NCI-H1092 treated with DMSO at 0.1 percent for 48 hours (cell line): ENCODE measurements around the gene TEKT5.

ENCODE experiments used
- DNase-seq: peaks from one replicate; lab custom pipeline; 2025; lab: John Stamatoyannopoulos, UW

The TEKT5 gene

GRCh38 chr16:10579965-10580882 lies 114.5 kb downstream of the TEKT5 start, which contains the start of gene EMP2:
Gene EMP2 (minus strand): TSS chr16:10580598. CDS start chr16:10547617, 32,981 bp downstream.
- DNase-seq, result no peak

DNA sequence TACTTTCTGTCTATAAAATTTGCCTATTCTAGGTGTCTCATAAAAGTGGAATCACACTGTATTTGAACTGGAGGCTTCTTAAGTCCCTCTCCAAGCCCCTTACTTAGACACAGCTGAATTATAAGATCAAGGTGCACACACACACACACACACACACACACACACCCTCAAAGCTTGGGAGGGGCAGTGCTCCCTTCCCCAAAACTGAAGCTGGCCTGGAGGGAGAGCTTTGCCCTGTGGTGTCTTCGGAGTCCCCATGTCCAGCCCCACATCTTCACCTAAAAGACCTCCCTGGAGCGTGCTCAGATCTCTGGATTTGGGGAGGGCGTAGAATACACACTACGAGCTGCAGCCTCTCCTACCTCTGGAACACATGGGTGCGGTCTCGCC lies 115.2 kb downstream of the TEKT5 start:
- DNase-seq, result no peak

GRCh38 chr16:10578474-10579316 lies 116.0 kb downstream of the TEKT5 start:
- DNase-seq, result no peak
